ENCODE measurements around the gene WNK2.

GRCh38 chr9:93329629-93330280 lies 145.8 kb downstream of the WNK2 start:
- TF ChIP-seq POLR2A (IDR thresholded peaks at IDR 0.05; ENCODE audit: low read depth, low read length): no peak
- TF ChIP-seq, protein P1, sequence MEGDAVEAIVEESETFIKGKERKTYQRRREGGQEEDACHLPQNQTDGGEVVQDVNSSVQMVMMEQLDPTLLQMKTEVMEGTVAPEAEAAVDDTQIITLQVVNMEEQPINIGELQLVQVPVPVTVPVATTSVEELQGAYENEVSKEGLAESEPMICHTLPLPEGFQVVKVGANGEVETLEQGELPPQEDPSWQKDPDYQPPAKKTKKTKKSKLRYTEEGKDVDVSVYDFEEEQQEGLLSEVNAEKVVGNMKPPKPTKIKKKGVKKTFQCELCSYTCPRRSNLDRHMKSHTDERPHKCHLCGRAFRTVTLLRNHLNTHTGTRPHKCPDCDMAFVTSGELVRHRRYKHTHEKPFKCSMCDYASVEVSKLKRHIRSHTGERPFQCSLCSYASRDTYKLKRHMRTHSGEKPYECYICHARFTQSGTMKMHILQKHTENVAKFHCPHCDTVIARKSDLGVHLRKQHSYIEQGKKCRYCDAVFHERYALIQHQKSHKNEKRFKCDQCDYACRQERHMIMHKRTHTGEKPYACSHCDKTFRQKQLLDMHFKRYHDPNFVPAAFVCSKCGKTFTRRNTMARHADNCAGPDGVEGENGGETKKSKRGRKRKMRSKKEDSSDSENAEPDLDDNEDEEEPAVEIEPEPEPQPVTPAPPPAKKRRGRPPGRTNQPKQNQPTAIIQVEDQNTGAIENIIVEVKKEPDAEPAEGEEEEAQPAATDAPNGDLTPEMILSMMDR (IDR thresholded peaks at IDR 0.05; ENCODE audit: extremely low read depth in 1 of 2, insufficient read depth in 1 of 2, low read depth in 1 of 2, low read length in 2 of 2): no peak

All from endothelial cell of umbilical vein (primary cell).